Measurements from ENCODE around the gene KCNA10.
"Not testable (repeated sequence)": the region's sequence is repeated elsewhere in the genome, so short reads cannot be mapped to it uniquely, and the experiment has no call there.

KCNA10 gene

GRCh38 chr1:110533230-110533629 is 14.3 kb upstream of the KCNA10 start:
- no peak for DNase-seq (ENCODE audit: low spot score)

GRCh38 chr1:110529011-110529410 is 10.0 kb upstream of the KCNA10 start:
- no peak for DNase-seq (ENCODE audit: low spot score)

- DNase-seq (ENCODE audit: low spot score), result no peak
These were observed 7.3 kb upstream of the KCNA10 start for GRCh38 chr1:110526201-110526780.

GRCh38 chr1:110525249-110525595 is 6.2 kb upstream of the KCNA10 start:
- DNase-seq (ENCODE audit: low spot score), result no peak

- DNase-seq (ENCODE audit: low spot score), result peak; percentile 68
These were observed 5.6 kb upstream of the KCNA10 start for GRCh38 chr1:110524311-110525248.

GRCh38 chr1:110523011-110523410 is 4.0 kb upstream of the KCNA10 start:
- DNase-seq (ENCODE audit: low spot score), result no peak

- no peak for DNase-seq (ENCODE audit: low spot score)
These were observed 3.6 kb upstream of the KCNA10 start for GRCh38 chr1:110522560-110522959.

- DNase-seq (ENCODE audit: low spot score), result no peak
These were observed 1.9 kb upstream of the KCNA10 start for GRCh38 chr1:110520827-110521226.

GRCh38 chr1:110515891-110516290 is 3.1 kb downstream of the KCNA10 start:
- no peak for DNase-seq (ENCODE audit: low spot score)

GRCh38 chr1:110515041-110515440 is 3.9 kb downstream of the KCNA10 start:
- no peak for DNase-seq (ENCODE audit: low spot score)

GRCh38 chr1:110513511-110513910 is 5.5 kb downstream of the KCNA10 start:
- DNase-seq (ENCODE audit: low spot score), result no peak

- DNase-seq (ENCODE audit: low spot score), result no peak
These were observed 7.5 kb downstream of the KCNA10 start for GRCh38 chr1:110511436-110511835.

GRCh38 chr1:110510921-110511320 is 8.1 kb downstream of the KCNA10 start:
- not testable (repeated sequence) for DNase-seq (ENCODE audit: low spot score)

GRCh38 chr1:110509655-110510054 is 9.3 kb downstream of the KCNA10 start:
- DNase-seq (ENCODE audit: low spot score), result no peak

GRCh38 chr1:110508028-110508940 is 10.7 kb downstream of the KCNA10 start:
- no peak for DNase-seq (ENCODE audit: low spot score)

- DNase-seq (ENCODE audit: low spot score), result no peak
These were observed 12.4 kb downstream of the KCNA10 start for GRCh38 chr1:110506541-110506940.

GRCh38 chr1:110505596-110505995 is 13.4 kb downstream of the KCNA10 start:
- no peak for DNase-seq (ENCODE audit: low spot score)

- no peak for DNase-seq (ENCODE audit: low spot score)
These were observed 14.7 kb downstream of the KCNA10 start for GRCh38 chr1:110504226-110504625.

- no peak for DNase-seq (ENCODE audit: low spot score)
These were observed 15.5 kb downstream of the KCNA10 start for GRCh38 chr1:110503471-110503870.

GRCh38 chr1:110502402-110503151 is 16.4 kb downstream of the KCNA10 start:
- DNase-seq (ENCODE audit: low spot score), result no peak

- DNase-seq (ENCODE audit: low spot score), result no peak
These were observed 17.4 kb downstream of the KCNA10 start for GRCh38 chr1:110501488-110502132.

All from putamen (tissue), 1 donor.